Activated T-helper 9 cell treated with anti-CD3 and anti-CD28 coated beads, Interleukin-2, amount 50 U/mL, for 16 hours (primary cell): ENCODE results near the gene RNF44.
"Not testable (repeated sequence)": the region's sequence is repeated elsewhere in the genome, so short reads cannot be mapped to it uniquely, and the experiment has no call there.

ENCODE experiments used
- DNase-seq: peaks from one replicate; pipeline ENCODE4 v3.0.0-alpha.2; 2020; ENCODE audit warnings: low read depth

The RNF44 gene

DNA sequence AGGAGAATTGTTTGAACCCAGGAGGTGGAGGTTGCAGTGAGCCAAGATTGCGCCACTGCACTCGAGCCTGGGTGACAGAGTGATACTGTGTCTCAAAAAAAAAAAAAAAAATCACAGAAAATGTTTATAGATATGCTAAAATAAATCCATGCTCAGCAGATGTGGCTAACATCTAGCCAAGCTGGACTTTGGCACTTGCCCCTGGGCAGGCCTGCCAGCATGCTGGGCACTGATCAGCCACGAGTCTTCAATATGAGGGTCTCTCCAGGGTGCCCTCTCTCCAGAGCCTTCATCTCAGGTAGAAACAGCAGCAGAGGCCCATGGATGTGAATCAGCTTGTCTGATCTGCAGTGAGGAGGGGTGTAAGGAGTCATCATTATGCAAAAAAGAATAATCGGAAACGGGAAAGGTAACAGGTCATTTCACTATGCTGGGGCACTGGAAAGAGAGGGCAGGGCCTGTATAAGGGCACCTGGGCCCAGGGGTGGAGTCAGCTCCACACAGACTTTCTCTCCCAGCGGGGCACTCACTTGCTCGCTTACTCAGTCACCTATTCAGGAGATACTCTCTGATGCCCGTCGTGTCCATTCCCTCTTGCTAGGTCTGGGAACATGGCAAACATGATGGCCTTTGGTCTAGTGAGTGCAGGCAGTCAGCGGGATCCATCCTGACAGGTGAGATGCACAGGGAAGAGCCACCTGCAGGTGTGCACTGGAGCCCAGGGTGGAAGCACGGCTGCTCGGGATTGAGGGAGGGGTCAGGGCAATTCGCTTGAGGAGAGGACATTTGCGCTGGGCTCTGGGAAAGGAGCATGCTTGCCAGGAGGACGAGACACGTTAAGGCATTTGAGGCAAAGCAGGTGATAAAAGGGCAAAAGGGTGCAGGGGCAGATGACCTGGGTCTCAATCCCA is 17.1 kb downstream of the RNF44 start:
- no peak for DNase-seq

DNA sequence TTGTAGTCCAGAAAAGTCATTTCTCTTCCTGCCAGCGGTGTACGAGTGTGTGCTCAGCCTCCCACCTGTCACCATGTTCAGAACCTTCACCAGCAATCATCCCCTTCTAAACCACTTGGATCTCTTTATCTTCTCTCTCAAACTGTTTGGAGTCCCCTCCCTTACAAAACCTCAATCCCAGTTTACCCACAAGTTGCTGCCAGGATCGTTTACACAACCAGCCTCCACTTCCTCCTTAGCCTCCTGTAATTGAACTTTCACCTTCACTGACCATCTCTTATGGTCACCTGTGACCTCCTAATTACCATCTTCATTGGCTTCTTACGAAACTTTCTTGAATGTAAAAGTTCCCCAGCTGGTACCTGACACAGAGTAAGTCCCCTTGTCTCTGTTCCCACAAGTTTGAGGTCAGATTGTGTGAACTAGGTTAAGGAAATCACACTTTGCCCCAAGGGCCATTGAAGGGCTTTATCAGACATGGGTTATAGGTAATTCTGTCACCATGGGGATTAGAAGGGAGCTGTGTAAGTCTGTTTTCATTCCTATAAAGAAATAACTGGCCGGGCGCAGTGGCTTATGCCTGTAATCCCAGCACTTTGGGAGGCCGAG is 20.0 kb downstream of the RNF44 start:
- no peak for DNase-seq

DNA sequence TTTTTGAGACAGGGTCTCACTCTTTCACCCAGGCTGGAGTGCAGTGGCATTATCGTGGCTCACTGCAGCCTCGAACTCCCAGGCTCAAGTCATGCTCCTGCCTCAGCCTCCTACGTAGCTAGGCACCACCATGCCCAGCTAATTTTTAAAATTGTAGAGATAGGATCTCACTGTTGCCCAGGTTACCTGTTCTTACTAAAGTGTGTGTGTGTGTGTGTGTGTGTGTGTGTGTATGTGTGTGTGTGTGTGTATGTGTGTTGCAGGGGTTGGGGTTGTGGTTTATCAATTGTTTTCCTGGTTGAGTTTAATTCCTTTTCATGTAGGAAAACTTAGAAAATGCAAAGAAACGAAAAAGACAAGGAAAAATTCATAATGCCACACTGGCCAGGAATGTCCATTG is 21.8 kb downstream of the RNF44 start:
- DNase-seq, result no peak

DNA sequence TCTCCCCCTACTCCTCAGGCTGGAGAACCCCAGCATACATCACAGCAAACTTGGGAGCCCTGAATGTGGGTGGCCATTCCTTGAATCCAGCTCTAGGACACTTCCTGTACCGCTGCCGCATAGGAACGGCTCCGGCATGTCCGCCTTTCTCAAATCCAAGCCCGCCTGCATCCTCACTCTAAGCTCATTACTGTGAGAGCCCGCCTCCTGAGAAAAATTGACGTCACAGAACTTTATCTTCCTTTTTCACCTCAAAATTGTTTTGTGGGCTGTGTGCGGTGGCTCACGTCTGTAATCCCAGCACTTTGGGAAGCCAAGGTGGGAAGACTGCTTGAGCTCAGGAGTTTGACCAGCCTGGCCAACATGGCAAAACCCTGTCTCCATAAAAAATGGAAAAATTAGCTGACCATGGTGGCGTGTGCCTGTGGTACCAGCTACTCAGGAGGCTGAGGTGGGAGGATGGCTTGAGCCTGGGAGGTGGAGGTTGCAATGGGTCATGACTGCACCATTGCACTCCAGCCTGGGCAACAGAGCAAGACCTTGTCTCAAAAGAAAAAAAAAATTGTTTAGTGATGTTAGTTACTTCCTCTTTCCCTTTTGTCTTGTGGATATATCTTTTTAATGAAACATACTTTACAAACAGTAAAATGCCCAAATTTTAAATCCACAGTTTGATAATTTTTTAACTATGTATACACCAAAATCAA is 22.8 kb downstream of the RNF44 start:
- no peak for DNase-seq

DNA sequence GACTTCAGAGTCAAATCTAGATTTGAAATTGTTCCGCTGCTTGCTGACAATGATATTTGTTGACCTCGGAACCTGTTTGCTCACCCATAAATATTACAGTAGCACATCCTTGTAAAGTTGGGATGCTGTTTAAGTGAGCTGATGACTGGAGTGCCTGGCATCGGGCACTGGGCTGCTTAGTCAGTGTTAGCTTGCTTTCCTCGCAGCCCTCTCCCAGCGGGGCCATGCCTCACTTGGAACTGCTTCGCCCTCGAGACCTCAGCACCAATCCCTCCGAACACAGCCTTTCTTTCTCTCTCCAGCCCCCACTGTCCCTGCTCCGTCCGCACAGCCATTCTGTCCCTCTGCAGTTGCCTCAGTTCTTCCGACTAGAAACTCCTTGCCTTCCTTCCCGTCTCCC is 23.4 kb downstream of the RNF44 start:
- DNase-seq, result no peak

DNA sequence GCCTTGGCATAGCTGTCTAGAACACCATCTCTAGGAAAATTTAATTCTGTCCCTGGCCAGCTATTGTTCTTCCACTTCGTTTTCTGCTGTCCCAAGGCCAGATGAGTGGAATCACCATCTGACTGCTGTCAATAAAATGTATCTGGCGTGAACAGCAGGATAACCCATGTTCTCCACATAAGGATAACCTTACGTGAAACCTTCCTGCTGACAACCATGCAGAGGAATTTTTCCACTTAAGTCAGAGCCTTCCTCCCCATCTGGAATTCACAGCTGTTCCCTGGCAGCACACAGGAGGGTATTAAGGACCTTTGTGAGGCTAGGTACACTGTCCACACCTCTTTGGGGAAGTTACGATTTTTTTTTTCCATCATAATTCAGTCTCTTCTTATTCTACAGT is 28.6 kb downstream of the RNF44 start:
- no peak for DNase-seq

DNA sequence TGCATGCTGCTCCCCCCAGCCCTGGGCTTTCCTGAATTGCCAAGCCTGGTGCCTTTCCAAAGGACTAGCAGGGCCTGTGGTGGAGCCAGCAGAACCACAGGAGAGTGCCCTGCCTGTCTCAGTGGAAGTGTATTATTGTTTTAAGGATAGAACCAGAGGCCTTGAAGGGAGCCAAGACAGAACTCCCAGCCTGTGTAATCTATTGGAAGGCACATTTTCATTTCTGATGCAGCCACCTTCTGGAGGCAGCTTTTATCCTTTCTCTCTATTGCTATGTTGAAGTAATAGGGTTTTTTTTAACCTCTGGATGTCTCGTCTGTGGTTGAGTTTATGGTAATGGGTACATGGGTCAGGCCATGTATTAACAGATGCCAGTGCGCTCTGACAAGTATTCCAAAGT is 29.3 kb downstream of the RNF44 start:
- DNase-seq, result no peak

DNA sequence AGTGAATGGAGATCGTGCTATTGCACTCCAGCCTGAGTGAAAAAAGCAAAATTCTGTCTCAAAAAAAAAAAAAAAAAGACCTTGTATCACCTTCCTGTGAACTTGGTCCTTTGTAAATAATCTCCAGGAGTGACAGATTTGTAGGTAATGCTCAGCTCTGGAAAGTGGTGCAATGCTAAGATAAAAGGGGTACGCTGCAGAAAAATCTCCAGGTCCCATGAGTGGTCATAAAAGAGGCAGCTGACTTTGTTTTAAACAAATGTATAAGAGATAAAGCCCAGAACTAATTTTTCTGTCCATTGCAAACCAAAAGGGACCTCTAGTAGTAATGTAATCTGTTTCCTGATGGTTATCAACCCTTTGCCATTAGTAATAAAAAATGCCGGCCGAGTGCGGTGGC is 33.7 kb downstream of the RNF44 start:
- no peak for DNase-seq

DNA sequence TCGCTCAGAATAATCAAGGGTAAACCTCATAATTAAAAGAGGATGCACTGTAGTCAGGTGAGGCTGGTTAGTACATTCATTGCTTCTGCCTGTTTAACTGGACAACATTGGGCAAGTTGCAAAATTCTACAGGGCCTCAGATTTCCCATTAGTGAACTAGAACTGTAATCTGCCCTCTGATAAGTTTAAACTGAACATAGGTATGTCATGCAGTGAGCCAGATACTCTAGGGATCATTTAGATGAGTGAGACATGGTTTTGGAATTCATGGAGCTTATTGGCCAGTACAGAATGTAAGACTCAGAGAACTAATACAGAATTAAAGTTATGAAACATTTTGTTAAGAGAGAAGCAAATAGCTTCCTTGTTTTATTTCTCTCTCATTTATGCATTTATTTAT is 35.9 kb downstream of the RNF44 start:
- DNase-seq, result no peak

DNA sequence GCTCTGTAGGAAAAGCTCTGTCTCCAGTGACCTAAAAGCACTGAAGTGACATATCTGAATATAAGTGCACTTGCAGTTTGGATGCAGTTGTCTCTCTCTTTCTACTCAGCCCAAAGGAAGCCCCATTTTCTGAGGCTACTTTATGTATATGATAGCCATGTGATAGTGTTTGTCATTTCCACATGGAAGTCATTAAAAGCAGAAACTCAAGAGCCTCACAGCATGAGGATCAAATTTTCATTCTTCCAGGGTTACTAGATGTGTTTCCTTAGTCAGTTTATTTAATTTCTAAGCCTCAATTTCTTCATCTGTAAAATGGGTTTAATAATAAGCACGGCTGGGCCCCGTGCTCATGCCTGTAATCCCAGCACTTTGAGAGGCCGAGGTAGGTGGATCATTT is 36.7 kb downstream of the RNF44 start:
- no peak for DNase-seq

DNA sequence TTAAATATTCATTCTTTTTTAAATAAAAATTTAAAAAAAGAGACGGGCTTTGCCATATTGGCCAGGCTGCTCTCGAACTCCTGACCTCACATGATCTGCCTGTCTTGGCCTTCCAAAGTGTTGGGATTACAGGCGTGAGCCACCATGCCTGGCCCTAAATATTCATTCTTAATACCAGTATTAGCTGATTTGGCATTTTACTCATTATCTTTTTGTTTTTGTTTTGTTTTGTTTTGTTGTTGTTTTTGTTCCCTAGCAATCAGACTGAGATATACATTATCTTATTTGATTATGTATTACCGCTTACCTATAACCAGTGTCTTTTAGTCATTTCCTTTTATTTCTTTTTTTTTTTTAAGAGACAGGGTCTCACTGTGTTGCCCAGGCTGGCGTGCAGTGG is 37.9 kb downstream of the RNF44 start:
- no peak for DNase-seq

DNA sequence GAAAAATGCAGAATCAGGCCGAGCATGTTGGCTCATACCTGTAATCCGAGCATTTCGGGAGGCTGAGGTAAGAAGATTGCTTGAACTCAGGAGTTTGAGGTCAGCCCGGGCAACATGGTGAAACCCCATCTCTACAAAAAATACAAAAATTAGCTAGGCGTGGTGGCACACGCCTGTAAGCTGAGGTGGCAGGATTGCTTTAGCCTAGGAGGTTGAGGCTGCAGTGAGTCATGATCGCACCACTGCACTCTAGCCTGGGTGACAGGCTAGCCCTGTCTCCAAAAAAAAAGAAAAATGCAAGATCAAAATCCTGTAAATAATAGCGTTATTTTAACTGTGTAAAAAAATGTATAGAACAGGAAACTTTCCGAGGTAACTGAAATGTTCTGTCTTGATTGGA is 39.4 kb downstream of the RNF44 start:
- DNase-seq, result no peak

DNA sequence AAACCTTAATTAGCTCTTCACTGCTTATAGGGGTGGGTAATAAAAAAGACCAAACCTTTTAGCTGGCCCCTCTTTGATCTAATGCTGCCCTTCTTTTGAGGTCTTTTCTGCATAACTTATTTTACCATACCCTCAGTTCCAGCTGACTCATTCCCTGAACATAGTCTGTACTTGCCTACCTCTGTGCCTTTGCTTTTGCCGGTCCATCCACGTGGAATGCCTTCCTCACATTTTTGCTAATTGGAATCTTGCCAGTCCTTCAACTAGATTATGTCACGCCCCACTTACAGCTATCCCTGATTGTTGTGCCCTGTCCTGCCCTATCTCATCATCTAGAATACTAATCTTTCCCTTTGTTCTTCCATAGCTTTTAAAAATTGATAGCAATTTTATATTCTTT is 44.8 kb downstream of the RNF44 start:
- DNase-seq, result no peak

DNA sequence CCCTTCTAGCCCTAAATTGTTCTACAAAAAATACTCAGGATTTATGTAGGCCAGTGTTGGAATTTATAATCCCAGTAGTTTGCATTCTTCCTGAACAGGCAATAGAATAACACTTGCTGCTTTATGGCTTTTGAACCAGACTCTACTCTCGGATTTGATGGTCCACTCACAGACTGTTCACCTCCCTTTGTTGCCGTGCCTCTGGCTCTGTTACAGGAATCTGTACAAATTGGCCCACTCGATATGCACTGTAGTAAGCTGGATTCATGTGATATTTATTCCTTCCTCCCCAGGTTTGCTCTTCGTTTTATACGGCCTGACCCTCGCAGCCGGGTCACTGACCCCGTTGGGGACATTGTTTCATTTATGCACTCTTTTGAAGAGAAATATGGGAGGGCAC is 45.3 kb downstream of the RNF44 start:
- no peak for DNase-seq

DNA sequence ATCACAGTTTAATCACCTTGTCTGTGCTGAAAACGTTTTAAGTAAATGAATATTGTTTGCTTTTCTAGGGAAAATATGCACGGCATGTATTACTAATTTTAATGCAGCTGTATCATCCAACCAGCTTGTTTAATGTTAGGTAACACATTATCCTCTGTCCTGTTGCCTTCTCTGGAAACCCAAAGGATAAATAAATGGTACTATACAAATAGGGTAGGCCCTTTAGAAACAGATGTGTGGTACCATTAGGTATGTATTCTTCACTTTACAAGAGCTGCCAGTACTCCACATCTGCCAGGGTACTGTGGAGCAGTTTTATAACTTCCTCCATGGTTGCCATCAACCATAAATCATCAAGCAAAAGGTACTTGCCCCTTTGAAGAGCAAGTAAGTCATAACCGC is 46.1 kb downstream of the RNF44 start:
- DNase-seq, result no peak

DNA sequence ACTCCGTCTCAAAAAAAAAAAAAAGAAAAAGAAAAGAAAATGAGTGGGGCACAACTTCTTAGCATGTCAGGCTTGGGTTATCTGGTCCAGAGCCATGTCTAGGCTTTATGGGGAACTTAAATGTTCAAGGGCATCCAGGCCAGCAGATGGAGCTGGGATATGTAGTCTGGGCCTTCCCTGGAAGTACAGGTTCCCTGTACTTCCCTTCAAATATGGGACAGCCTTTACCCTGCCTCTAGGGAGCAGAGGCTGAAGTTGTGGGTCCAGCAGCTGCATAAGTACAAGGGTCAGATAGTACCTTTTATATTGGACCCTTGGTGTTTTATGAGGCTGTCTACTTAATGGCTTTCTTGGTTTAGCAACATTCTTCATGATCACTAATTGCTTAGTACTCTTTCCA is 46.9 kb downstream of the RNF44 start:
- no peak for DNase-seq

DNA sequence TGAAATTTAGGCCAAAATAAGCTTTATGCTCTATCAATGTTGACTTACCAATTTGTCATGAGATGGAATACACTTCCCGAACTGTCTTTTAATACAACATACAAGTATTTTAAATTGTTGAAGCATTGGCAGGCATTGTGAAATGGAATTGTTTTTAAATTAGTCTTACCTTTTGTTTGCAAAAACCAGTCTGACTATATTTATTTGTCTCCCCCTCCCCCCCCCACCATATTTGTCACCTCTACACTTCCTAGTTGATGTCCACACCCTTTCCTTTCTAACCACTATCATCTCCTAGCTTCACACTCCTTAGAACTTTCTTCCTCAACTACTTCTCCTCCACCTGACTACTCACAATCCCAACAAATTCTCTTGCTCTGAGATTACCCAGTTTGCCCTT is 48.1 kb downstream of the RNF44 start:
- no peak for DNase-seq

DNA sequence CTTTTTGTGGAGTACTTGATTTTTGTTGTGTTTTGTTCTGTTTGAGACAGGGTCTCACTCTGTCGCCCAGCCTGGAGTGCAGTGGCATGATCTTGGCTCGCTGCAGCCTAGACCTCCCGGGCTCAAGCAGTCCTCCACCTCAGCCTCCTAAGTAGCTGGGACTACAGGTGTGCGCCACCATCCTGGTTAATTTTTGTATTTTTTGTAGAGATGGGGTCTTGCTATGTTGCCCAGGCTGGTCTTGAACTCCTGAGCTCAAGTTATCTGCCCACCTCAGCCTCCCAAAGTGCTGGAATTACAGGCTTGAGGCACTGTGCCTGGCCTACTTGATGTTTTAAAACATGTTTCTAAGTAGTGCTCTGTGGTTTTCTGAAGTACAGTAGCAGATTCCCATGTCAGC is 50.0 kb downstream of the RNF44 start:
- DNase-seq, result not testable (repeated sequence)

DNA sequence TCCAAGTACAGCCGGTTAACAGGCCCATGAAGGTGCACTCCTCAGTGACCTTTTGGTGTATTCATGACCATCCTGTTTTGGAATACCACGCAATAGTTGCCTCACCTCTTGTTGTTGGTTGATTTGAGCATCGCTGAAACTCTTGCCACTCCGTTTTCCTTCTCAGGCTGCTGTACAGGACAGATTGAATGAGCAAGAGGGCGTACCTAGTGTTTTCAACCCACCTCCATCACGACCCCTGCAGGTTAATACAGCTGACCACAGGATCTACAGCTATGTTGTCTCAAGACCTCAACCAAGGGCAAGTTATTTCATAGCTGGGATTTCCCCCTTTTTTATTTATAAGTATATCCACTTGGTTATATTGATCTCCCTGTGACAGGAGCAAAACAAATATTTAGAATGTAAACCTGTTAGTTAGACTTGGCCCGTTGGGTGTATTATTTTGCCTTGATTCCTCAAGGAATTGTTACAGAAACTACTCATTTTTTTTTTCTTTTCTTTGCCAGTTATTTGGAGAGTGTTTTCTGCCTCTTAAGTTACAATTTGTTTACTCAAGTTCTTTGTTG is 50.9 kb downstream of the RNF44 start:
- DNase-seq, result no peak

DNA sequence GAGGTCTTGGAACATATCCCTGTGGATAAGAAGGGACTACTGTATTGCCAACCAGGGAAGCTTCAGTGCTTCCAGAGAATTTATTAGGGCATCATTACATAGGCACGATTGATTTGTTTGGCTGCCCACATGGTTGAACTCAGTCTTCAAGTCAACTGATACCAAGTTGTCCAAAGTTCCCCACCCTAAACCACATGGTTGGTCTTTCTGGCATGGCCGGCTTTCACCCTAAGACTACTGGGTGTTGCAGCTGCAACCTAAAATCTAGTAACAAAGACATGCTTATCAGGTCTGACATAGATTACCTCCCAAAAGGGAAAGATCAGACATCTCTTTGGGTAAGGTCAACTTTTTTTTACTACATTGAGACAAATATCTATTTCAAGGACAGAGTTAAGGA is 52.0 kb downstream of the RNF44 start:
- no peak for DNase-seq

DNA sequence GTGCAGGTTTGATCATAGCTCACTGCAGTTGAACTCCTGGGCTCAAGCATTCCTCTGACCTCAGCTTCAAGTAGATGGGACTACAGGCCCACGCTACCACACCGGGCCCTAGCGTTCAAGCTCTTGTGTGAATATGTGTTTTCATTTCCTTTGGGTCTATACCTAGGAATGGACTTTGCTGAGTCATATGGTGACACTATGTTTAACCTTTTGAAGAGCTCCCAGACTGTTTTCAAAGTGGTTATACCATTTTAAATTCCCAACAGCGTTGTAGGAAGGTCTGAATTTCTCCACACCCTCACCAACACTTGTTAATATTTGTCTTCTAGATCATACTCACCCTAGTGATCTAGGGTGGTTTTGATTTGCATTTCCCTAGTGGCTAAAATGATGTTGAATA is 55.5 kb downstream of the RNF44 start:
- DNase-seq, result no peak
